Measurements from ENCODE around the gene TBC1D5. TPM values are rescaled to one million over a fixed set of nuclear protein-coding genes. Genes with fewer than 3 reads are reported as not detected.
A peak's percentile ranks its signal among the peaks of the same experiment; 100 is the strongest.

Gene TBC1D5
- total RNA-seq, 1 donor from 2014 or later = 98.7 TPM

DNA sequence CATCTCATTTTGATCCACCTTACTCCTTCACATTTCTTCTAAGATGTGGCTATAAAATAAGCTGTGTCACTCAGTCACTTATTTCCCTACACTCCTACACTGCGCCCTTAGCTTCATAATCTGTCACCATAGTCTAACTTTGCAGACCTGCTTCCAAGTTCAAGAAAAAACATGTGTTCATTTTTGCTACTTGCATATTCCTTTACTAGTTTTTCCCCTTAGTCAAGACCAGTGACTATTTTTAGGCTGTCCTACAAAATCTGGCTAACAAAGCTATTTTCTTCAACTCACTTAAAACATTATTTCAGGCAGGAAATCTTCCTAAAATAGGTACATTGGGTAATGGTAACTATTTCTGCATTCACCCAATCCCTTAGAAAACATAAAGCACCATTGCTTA, 272.5 kb downstream of the TBC1D5 start:
- no peak for DNase-seq

DNA sequence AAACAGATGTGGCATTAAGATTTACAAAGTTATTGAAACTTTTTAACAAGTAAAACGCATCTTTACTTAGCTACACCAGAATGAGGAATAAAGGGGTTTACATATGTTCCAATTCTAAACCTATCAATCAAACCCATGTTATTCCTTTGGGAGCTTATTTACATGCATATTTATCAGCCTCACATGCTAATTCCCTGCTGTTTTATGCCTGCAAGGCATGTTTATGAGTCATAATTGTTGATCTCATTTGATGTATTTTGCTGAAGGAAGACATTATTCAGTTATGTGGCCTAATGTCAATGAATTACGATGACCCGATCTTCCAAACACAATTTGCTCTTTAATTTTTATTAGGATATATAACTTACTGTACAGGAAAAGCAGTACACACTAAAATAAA, 272.9 kb downstream of the TBC1D5 start:
- no peak for DNase-seq

DNA sequence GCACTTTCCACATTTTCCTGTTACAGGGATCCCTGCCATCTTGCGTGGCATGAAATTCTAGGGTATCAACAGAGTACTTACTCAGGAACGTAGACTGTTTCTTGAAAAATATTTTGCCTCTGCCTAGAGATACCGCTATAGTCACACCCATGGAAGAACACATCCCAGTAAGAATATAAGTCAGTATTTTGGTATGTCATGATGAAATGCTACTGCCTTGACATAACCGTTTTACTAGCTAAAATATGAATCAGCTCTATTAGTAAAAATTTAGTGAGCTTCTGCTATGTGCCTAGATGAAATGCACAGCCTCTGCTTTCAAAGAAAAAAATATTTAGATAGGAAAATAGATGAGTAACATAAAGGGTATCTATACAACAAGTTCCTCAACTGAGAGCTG, 276.4 kb downstream of the TBC1D5 start:
- DNase-seq = no peak

DNA sequence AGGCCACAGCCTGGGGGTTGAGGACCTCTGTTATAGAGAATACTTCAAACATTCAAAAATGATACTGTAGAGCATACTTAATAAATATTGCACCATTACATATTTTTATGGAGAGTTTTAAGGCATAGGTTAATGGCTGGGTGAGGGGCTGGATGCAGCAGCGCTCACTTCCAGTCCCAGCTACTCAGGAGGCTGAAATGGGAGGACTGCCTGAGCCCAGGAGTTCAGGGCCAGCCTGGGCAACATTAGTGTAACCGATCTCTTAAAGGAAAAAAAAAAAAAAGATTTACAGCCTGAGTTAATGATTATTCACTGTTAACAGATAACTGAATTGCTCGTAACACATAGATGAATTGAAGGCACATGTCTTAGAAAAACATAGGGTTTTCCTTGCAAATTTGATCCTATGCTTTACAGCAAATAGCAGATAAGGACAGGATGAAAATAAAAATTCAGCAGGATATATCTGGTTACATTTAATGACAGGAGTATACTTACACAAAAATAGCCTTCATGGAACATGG, 282.9 kb downstream of the TBC1D5 start:
- no peak for DNase-seq

DNA sequence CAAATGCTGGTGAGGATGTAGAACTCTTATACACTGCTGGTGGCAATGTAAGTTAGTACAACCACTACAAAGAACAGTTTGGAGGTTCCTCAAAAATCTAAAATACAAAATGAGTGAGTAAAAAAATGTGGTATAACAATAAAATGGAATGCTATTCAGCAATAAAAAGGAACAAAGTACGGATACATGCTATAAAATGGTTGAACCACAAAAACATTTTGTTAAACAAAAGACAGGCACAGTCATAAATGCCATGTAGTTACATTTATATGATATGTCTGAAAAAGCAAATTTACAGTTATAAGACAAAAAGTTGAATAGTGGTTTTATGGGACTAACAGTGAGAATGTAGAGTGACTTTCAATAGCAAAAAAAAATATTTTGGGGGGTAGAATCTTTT, 285.8 kb downstream of the TBC1D5 start:
- DNase-seq = no peak

DNA sequence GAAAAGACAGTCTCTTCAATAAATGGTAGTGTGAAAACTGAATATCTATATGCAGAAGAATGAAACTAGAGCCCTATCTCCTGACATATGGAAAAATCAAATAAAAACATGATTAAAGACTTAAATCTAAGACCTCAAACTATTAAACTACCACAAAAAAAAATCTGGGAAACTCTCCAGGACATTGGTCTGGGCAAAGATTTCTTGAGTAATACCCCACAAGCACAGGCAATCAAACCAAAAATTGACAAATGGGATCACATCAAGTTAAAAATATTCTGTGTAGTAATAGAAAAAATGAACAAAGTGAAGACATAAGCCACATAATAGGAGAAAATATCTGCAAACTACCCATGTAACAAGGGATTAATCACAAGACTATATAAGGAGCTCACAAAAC, 286.4 kb downstream of the TBC1D5 start:
- no peak for DNase-seq

DNA sequence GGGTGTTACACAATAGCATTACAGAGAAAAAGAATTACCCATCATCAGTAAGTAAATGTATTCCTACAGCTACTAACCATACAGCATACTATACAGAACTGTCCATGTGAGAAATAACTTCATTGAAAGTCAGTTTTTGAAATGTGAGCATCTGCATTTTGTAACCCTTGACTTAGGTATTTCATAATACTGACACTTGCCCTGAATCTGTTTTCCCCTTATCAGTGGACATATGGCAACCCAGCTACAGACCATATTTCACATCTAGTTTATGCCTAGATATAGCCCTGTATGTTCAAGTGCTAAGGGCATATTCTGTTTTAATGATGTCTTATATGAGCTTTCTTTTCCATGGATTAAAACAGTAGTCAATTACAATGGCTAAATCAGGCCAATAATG, 297.6 kb downstream of the TBC1D5 start:
- no peak for DNase-seq

DNA sequence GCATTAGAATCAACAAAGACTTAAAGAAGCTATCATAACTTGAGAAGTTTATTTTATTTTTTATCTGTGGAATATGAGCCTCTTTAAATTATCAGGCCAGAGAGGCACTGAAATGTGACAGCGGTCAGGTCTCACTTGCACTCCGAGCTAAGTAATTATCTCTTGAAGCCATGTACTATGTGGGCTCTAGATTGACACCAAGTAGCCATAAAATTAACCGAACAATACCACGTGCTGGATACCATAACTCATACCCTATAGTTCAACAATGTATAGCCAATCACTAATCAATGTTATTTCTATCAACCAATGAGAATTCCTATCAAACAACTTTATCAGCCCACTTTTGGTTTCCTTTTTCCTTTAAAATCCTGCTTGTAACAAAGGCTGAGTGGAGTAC, 299.3 kb downstream of the TBC1D5 start:
- no peak for DNase-seq

DNA sequence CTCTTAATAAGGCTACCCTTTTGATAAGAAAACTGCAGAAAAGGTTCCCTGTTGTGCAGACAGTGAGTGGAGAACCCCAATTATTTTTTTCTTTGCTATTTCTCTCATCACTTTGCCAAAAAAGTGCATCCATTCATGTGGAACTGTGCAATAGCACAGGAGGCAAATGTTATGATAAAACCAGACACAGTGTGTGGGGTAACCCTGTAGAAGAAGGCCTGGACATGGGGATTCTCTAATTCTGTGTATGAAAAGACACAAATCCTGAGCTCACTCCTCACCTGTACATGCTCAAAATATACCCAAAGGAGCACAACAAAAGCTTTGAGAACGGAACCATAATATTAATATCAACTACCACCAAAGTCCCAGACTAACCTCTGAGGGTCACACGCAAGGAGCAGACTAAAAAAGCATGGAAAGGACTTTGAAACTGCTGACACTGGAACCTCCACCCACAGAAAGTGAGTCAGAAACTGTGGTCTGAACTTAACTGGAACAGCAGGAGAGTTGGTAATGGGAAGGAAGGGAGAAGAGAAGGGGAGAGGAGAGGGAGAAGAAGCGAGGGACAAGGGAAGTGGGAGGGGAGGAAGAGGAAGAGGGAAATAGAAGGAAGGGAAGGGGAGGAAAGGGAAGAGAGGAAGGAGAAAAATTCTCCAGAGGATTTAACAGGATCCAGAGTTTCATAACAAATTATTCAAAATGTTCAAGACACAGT, 299.9 kb downstream of the TBC1D5 start:
- no peak for DNase-seq

DNA sequence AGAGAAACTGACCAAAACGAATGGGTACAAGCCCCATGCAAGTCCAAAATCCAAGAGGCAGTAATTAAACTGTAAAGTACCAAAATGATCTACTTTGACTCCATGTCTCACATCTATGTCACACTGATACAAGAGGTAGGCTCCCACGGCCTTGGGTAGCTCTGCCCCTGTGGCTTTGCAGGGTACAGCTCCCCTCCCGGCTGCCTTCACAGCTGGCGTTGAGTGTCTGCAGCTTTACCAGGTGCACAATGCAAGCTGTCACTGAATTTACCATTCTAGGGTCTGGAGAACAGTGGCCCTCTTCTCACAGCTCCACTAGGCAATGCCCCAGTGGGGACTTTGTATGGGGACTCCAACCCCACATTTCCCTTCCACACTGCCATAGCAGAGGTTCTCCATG, 308.6 kb downstream of the TBC1D5 start:
- DNase-seq = no peak

DNA sequence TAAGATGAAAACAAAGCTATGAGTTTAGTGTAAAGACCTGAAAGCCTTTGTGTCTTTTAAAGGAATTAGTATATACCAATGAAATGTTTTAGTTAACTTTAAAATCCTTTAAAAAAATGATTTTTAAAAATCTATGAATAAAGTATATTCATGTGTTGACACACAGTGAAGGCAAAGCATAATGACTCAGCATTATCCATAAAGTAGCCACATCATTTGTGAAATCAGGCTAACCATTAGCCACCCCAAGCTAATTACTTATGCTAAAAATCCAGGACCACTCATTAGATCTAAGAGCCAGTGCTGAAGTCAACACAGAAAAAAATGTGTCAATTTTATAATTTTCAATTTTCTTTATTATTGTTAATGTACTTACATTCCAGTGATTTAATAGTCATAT, 310.2 kb downstream of the TBC1D5 start:
- DNase-seq = no peak

DNA sequence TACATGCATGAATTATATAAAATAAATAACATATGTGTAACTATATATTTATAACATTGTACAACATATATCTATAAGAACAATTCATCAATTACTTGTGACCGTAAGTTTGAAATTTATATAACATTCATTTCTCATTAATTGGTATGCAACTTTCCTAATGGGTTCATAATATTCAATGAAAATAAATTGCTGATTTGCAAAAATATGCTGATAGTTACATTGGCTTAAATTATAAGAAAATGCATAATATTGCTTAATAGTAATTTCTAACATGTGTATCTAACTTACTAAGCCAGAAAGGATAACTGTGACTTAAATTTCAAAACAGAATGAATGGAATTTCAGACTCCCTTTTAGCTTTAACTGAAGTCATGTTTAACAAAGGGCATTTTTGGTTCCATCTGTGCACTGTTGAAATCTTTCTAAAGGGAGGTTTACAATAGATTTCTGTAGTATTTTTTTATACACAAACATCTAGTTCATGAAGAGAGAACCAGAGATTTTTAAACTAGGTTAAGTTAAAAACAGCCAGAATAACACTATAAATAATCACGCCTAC, 310.9 kb downstream of the TBC1D5 start:
- DNase-seq = no peak

DNA sequence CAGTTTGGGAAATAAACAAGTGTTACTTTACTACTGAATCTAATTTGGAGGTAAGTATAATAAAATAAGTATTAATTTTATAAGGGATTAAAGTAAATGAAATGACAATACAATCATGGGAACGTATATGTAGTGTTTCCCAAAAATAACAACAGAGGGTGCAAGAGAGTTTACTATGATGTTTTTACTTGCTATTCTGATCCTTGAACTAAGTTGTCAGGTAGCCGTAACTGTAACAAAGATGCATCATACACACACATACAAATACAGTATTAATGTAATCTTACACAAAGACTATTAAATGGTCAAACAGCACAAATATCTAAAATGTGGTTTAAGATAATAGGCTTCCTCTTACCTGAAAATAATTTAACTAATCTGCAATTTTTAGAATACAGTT, 311.4 kb downstream of the TBC1D5 start:
- peak; percentile 63 for DNase-seq

DNA sequence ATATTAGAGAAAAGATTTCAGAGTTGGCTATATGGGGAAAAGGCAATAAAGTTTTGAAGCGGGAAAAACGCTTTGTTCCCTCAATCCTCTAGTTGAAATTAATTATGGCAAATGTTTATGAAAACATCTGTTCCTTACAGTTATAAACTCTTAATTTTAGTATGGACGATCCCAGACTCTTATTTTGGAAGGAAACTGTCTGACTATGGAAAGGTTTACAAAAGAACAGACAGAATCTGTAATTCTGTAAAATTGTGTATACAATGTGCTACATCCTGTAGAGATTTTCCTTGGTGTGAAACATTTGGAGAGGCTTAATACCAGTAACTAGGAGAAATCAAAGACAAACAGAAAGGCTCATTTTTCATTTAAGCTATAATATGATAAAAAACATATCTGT, 311.8 kb downstream of the TBC1D5 start:
- no peak for DNase-seq

DNA sequence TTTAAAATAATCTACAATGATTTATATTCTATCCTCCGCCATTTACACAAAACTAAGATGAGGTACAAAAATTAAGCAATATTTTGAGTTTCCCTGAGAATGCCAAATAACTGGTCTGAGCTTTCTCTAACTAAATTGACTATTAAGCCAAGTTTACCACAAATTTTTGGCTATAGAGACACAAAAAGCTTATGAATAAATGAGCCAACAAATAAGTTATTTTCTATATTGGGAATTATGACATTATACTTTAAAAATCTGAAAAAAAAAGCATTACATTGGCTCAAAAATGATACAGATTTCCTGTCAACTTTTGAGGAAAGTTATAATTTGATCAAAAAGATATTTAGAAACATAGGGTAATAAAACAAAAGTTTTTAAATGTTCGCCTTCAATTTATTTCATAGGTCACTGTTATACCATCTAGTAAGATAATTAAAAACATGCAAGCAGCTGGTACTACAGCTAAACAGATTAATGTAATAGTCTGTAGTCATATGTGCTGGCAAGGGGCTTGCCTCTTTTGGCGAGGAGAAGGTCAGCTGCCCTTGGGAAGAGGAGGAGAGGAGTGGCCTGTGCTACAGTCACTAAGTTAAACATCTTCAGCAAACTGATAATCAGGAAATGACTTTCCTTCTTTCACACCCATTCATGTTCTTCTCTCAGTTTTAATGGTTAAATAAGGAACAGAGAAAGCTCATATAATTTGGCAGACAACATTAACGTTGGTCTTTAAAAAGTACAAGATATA, 318.5 kb downstream of the TBC1D5 start:
- no peak for DNase-seq

DNA sequence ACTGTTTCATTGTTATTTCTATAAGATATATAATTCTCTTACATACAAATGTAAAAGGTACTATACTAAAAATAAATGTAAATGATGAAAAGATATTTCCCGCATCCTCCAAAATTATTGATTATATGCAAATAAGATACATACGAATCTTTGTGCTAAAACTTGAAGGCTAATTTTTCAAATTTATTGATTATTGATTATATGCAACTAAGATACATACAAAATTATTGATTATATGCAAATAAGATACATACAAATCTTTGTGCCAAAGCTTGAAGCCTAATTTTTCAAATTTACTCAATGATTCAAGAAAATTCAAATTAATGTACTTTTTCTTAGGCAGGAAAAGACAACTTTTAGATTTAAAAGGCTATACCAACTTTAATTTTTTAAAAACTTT, 319.8 kb downstream of the TBC1D5 start:
- no peak for DNase-seq

DNA sequence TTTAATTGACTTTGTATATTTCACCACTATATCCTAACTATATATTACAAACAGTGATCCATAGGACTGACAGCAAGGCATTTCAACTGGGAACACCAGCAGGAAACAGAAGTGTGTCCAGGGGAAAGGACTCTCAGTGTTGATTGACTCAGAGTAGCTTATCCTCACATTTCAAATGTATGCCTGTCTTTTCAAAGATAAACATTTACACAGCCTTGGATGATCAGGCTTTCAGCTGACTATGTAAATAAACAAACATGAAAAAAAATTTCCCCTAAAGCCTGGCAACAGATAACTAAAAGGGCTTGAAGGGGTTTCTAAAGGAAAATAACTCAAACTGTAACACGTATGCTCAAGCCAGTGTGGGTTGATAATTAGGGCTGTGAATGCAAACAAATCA, 321.8 kb downstream of the TBC1D5 start:
- DNase-seq = peak; percentile 31

DNA sequence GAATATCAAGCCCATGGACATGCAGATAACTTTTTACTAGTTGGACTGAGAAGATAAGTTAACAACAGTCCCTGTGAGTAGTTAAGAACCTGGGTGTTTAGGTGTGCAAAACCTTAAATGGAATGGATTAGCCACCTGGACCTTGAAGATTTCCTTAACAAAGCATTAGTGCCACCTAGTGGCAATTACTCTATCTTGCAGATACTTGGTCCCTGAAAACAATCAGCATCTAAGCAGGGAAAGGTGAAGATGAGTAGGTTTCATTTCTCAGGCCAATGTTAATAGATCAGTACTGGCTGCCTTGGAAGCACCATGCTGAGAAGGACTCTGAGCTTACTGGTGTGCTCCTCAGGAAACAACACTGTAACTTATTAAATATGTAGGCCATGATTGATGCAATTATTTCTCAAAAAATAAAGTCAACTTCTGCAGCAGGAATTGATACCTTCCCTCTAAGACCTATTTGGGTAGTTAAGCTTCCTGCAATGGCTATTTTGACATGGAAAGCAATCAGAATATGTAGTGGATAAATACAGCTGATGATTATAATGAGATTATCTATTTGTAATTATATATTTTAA, 329.4 kb downstream of the TBC1D5 start:
- peak; percentile 80 for DNase-seq

DNA sequence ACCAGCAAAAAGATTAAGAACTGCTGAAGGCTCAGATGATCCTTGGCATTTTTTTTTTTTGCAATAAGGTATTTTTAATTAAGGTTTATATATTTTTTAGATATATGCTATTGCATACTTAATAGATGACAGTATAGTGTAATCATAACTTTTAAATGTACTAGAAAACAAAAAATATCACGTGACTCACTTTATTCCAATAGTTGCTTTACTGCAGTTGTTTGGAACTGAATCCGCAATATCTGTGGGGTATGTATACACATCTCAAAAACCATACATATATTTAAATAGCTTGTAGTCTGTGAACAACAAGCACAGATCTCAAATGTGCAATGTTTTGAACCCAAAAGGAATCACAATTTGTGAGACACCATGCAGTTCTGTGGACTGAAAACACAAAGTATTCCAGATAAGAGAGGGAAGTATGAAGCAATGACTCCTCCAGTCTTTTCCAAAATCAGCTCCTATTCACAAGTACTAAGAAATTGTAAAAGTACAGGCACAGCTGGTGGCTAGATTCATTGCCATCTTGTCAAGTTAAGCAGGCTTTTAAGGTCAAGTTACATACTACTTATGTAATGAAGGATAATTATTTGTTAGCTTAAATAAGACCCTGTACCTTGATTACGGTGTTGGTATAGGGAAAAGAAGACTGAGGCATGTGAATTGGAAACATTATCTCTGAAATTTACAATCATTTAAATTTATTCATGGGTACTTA, 331.1 kb downstream of the TBC1D5 start:
- DNase-seq = no peak

DNA sequence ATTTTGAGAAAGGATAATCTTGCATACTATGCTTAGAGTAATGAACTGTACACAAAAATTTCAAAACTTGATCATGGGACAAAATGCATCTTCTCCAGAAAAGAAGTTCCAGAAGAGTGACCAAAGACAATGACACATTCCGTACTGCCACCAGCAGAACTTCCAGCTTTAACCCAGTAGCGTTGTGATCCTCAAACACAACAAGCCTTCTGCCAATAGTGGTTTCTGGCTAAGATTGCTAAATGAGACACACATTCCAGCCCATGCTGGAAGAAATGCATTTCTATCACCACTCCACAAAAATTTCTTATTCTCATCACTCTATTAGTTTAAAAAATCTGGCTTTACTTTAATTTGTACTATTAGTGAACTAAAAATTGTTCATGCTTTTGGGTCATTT, 334.9 kb downstream of the TBC1D5 start:
- no peak for DNase-seq

DNA sequence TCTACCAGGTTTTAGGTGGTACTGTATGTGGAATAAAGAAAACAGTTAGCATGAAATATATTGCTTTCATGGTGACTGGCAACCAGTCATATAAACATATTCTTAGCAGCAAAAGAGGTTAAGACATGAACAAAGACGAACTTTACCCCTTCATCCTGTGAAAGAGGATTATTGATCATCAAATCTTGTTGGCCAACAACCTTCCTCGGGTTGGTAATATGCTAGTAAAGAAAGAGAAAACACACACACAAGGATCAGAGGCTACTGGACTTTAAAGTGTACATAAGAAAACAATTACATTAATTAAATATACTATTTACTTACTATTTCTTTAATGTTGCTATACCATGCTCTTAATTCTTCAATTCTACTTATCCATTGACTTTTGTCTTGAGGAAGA, 337.9 kb downstream of the TBC1D5 start:
- DNase-seq = no peak

DNA sequence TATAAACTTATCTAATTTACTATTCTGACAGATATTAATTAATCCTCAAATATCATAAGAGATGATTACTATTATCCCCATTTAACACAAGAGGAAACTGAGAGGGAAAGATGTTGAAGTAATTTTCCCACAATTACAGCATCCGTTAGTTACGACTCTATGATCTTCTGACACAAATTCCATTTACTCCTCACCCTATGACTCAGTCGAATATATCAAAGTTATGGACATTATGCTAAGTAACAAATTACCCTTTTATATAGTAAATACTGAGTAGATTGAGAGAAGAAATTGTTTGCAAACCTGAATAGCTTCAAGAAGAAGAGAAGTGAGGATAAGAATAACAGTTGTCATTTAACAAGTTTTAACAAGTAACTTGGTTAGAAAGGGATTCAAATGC, 340.0 kb downstream of the TBC1D5 start:
- DNase-seq = no peak

DNA sequence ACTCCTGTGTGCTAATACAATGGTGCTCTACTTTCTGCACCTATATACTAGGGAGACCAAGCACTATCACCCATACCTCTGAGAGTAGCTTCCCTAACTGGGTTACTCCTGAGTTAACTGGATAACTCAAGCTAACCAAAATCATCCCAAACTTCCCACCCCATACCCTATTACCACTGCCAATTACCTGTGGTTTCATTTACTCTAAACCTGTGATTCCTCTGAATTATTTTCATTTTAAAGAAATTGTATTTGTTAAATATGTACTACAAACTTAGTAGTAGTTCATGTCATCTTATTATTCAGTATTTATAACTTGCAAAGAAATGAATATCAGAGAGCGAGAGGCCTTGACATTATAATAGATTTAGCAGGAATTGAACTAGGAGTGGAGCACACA, 340.5 kb downstream of the TBC1D5 start:
- DNase-seq = no peak
